ENCODE measurements around the gene NUP210L.

DNA sequence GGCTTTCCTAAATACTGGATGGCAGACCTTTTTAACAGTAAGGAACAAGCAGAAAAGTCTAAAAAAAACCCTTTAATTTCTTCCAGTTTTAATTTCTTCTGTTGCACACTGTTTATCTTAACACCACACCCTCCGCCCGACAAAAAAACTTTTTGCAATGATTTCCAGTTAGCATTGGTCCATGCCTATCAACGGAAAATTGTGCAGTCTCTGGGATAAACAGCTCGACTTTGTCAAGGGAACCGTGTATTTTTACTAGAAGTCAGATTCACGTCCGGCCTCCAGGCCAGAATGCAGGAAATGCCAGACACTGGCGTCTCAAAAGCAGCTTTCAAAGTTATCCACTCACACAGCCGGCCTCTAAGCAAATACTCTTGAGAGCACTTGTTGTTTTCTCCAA lies 378 bp upstream of the NUP210L start:
- TF ChIP-seq, protein P1, sequence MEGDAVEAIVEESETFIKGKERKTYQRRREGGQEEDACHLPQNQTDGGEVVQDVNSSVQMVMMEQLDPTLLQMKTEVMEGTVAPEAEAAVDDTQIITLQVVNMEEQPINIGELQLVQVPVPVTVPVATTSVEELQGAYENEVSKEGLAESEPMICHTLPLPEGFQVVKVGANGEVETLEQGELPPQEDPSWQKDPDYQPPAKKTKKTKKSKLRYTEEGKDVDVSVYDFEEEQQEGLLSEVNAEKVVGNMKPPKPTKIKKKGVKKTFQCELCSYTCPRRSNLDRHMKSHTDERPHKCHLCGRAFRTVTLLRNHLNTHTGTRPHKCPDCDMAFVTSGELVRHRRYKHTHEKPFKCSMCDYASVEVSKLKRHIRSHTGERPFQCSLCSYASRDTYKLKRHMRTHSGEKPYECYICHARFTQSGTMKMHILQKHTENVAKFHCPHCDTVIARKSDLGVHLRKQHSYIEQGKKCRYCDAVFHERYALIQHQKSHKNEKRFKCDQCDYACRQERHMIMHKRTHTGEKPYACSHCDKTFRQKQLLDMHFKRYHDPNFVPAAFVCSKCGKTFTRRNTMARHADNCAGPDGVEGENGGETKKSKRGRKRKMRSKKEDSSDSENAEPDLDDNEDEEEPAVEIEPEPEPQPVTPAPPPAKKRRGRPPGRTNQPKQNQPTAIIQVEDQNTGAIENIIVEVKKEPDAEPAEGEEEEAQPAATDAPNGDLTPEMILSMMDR (IDR thresholded peaks at IDR 0.05; ENCODE audit: insufficient read depth, low read depth, low read length) = no peak
- TF ChIP-seq EZH2 (IDR thresholded peaks at IDR 0.05; ENCODE audit: insufficient read depth, low read length) = no peak
